AG08396 (cell line): ENCODE data around the gene LTB4R.

Source experiments
- DNase-seq: peaks from one replicate; pipeline ENCODE4 v3.0.0; 2012; ENCODE audit warnings: low spot score, mixed read lengths

Gene LTB4R

DNA sequence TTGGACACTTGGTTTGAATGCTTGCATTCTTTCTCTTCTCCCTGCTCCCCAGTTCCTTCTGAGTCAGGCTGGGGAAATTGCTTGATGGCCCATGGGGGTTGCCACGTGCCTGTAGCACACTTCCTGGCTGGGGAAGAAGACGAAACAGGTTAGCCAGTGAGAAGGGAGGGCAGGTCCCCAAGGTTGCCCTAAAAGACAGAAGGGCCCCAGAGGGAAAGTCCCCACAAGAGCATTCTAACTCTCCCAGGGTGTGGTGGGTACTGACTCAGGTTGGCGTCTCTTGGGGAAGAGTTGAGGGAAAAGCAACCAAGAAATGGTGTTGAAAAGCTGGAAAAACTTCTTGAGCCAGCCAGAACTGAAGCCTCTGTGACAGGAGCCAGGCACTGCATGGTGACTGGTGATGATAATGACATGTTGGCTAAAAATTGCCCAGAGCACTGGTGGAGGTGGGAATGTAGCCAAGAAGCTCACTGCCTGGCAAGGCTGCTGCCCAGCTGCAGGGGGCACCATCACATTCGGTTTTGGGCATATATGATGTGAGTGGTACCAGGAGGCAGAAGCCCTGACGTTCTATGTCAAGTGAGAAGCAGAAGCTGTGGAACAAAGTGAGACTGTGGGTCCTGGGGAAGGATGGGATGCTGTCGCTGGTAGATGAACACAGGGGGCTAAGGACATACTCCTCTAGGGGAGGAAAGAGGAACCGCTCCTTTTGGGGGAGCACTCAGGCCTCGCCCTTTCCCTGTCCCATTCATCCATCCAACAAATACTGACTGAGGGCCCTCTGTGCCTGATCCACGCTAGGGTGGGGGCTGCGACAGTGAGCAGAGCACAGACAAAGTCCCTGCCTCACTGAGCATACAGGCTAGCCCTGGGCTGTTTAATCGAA lies 31.8 kb upstream of the LTB4R start:
- DNase-seq: no peak

DNA sequence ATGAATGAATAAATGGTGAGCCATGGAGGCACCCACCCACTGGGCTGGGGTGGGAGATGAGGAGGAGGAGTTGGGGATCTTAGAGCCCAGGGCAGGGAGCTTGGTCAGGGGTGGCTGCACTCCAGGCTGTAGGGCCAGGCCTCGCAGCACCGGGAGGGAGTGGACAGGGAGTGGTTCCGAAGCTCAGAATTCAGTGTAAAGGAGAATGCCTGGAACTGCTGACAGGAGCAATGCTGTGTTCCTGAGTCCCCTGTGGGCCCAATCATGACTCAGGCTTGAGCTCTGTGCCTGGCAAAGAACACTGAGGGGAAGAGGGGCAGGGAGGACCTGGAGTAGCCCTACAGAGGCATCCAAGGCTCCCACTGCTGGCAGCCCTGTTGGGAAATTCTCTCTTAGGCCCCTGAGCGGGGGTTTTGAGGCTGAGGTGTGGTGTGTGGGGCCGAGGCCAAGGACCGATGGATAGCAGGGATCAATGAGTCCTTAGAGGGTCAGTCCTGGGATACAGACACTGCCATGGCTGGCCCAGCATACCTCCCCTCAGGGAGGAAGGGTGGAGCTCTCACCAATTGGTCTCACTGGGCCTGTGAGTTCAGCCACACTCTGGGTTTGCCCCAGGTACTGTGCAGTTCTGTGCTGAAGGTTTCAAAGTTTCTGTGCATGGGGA lies 30.4 kb upstream of the LTB4R start:
- DNase-seq: no peak

DNA sequence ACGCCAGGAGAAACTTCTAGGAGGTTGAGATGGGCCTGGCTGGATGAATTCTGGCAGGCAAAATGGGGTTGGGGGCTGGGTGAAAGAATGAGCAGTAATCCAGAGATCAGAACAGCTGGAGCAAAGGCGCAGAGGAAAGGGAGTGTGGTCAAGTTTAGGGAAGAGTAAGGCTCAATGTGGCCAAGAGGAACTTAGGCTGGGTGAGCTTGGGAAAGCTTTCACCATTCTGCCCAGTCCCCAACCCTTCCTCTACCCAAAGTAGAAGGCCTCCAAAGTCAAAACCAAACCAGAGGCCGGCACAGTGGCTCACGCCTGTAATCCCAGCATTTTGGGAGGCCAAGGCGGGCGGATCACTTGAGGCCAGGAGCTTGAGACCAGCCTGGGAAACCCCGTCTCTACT lies 29.7 kb upstream of the LTB4R start:
- DNase-seq: no peak

DNA sequence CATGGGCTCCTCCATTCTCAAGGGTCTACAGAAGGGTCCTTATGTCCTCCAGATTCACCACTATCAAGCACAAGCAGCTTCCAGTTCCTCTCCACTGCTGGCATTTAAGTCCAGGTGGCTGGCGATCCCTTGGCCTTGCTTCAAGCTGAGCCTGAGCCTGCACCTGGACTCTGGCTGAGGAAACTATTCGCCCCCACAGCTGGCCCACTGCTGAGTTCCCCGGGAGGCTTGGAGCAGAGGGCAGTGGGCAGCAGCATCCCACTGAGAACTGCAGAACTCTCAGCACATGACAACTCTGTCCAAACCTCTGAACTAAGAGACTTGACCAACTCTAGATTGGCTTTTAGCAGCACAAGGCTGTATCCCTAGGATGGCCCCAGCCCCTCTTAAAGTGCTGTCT lies 28.6 kb upstream of the LTB4R start:
- DNase-seq: no peak

DNA sequence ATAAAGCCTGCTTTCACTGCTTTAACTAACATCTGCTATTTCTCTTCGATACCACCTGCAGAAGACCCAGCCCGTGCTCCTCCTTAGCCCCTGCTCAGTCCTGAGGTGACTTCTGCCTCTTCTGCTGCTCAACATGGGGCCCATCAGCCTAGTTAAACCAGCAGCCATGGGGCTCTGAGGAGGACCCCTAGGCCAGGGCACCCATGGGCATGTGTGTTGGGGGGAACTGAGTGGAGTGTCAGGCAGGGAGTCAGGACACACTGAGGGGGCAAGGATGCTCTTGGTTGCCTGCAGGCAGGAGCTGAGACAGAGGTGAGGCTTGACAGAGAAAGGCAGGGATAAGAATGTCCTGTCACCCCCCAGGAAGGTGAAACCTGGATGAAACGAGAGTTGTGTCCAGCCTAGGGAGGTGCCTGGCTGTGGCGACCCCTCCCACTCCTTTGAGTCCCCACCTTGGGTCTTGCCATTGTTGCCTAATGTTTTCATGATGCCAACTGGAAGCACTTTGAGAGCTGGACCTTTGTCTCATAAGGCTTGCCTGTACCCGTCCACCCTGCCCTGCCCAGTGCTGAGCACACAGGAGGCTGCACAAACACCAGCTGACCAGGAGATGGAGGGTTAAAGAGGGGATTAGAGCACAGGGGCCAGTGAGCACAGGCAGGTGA lies 27.4 kb upstream of the LTB4R start:
- DNase-seq: no peak

DNA sequence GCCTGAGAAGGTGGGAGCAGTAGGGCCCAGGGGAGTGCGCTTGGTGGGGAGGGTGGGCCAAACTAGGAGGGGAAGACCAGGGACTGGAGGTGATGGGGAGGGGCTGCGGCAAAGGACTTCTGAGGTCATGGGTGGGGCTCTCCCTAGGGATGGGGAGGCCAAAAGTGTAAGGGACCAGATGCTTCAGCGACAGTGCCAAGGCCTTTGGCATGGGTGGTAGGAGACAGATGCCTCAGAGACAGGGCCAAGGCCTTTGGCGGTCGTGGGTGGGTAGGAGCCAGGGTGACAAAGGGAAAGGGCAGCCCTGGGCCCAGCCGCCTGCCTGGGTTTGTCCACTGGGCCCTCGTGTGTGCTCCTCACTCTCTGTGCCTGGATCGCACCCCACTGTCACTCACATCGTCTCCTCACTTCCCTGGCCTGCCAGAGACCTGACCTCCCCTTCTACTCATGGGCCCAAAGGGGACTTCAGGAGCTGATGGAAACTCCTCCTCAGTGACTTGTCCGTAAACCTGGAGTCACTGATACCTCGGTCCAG lies 26.7 kb upstream of the LTB4R start:
- no peak for DNase-seq

DNA sequence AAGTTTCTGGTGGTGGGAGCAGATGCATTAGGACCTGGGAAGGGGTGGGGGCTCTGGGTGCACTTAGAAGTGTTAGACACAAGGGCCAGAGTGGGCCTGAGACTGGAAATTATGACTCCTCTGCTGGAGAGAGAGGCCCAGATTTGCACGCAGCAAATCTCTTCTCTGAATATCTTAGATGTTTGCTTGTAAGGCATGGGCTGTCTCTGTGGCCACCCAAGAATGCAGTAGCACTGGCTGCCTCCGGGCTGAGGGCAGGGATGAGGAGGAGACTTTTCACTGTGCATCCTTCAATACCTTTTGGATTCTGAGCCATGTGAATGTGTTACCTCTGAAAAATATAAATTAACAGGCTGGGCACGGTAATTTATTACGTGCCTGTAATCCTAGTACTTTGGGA lies 26.0 kb upstream of the LTB4R start:
- DNase-seq: no peak

DNA sequence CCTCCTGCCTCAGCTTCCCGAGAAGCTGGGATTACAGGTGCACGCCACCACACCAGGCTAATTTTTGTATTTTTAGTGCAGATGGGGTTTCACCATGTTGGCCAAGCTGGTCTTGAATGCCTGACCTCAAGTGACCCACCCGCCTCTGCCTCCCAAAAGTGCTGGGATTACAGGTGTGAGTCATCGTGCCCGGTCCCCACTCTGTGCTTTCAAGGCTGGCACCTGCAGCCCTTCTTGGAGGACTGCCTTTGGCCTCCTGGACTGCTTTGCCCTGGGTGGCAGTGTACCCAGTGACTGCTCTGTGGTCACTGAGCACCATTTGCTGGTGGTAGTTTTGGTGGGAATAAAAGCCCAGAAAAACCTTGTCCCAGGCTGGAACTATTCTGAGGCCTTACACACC lies 24.3 kb upstream of the LTB4R start:
- DNase-seq: no peak

DNA sequence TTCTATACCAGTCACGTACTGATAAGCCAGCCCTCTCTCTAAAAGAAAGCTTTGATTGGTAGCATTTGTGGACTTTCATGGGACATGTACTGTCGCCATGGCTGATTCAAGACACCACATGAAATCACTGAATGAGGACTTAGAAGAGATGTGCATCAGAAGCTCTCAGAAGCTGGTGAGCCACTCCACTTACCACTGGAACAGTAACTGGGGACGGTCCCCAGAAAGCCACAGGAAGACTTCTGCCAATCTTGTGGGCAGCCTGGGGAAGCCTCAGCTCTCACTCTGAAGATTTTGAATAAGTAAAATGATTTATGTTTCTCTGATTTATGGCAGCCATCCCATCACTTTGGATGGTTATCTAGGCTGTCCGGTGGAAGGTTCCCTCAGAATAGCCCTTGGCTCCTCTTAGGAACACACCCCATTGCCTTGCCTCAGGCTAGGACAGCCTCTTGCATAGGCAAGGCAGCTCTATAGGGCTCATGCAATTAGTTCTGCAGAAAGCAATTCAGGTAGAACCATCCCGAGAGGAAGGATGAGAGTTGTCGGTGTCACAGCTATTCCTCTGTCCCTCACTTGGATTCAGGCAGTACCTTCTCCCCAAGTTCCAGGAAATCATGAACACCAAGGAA lies 21.5 kb upstream of the LTB4R start:
- DNase-seq: no peak

DNA sequence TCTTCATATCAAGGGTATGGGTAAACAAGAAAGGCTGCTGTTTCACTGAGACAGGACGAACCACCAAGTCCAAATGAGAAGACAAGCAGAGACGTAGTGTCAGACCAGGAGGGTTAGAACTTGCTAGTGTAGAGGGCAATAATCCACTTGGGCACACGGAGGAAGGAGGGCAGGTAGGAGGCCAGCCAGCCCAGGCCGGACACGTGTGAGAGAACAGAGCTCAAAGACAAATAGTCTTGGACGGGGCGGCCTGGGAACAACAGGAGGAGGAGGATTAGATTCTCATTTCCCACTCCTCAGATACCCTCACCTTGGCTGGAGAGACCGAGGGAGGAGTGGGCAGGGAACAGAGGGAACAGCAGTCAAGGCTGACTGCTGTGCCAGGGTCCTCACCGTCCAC lies 20.6 kb upstream of the LTB4R start:
- no peak for DNase-seq

DNA sequence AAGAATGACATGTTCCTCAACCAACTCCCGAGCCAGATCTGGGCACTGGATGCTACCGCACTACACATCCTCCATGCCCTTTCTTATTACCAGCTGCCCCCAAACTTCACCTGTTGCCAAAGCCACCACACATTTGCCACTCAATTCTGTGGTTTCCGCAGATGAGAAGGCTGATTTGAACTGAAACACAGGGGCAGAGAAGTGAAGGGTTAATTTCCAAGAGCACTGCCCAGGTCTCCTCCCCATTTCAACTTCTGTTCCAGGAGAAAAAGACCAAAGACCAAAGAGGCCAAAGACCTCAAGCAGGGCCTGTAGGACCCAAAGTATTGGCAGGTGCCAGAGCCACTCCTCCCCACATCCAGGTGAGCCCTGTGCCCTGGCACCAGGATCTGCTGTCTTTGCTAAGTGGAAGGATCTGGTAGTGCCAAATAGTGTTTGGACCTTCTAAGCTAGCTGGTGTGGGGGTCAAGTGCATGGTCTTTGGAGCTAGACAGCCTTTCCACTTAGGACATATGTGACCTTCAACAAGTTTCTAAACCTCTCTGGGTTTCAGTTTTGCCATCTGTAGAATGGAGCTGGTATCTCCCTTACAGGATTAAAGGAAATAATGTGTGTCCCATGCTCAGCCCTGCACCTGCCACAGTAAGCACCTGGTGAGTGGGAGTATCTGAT lies 19.7 kb upstream of the LTB4R start:
- DNase-seq: no peak

DNA sequence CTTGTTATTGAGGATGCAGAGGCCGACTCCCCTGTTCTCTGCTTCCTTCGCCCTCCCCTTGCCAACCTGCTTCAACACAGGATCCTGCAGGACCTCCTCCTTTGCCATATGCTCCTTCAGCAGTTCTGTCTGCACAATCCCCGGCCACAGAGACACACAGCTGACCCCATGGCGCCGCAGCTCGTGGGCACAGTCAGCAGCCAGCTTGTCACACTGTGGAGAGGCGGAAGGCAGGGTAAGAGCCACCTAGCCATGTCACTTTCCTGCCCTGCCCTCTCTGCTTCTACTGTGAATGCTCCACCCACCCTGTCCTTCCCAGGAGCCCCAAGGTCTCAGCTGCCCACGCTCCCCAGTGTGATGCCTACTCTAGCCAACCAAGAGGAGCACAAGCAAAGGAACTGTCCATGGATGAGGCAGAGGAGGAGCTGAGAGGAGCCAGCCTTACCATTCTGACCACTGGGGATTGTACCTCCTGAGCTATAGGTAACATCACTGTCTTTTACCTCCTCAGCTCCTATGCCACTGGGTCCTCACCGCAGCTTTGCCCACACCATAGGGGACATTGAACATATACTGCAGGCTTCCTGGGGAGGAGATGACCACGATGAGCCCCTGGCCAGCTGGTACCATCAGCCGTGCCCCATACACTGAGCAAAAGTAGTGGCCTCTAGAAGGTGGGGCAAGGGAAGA lies 19.0 kb upstream of the LTB4R start:
- no peak for DNase-seq

DNA sequence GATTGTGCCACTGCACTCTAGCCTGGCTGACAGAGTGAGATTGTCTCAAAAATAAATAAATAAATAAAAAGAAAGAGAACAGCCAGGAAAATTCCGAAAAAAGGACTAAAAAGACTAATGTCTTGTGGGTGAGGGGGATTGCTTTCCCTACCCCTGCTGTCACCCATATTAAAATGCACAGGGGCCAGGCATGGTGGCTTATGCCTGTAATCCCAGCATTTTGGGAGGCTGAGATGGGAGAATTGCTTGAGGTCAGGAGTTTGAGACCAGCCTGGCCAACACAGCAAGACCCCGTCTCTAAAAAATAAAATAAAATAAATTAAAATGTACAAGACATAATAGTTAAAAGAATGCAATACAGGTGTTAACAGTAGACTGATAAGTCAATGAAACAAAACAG lies 17.8 kb upstream of the LTB4R start:
- no peak for DNase-seq

DNA sequence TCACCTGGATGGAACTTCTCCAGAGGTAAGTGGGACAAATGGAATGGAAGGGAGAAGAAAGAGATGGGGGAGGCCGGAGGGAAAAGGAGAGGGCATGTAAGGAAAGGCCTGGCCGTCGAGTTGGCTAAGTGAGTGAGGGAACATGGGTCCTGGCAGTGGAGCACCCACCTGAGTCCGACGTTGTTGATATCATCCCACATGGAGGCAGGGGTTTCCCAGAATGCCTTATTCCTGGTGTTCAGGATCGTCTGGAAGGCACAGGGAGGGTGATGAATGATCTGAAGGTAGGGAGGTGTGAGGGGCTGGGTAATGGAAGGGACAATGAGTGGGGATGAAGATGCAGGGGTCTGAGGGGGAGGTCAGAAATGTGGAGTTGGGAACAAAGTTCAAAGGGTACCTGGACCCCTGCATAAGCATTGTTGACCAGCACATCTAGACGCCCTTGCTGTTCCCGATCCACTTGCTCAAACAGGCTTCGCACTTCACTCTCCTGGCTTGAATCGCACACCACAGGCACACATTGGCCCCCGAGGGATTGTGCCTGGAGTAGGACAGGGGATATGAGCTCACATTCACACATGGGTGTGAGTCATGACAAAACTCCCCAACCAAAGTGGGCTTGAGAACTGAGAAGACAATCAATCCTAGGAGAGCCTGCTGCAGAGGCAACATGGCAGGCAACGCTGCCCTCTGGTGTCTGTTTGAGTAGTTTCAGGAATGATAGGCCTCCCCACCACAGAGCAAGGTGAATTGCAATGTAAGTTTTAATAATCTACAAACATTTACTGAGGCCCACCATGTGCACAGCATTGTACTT lies 14.8 kb upstream of the LTB4R start:
- DNase-seq: peak; percentile 89

DNA sequence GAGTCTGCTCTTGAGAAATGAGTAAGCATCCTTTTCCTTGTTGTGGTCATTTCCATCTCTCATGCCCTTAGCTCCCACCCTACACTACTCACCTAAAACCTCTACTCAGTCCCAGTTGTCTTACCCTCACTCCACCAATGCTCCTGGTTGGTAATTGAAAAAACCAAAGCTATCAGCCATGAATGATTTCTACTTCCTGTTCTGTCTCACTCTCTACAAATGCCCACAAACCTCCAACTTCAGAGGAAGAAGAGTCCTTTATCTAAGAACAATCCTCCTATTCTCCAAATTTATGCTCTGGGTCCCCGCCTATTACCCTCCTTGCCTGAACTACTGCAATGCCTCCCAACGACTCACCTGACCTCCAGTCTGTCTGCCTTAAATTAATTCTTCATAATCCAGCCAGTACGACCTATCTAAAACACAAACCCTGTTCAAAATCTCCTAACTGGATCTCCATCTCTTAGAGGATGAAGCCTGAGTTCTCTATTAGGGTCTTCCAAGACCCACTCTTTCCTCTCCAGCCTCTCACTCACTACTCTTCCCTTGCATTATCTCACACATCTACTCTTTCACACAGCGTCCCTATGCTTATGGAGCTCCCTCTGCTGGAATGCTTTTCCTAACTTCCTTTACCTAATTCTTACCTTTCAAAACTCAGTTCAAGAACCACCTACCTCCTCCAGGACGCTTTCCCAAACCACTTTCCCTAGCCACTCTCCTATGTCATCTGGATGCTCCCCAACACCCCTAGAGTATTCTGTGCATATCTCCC lies 13.9 kb upstream of the LTB4R start:
- DNase-seq: no peak

DNA sequence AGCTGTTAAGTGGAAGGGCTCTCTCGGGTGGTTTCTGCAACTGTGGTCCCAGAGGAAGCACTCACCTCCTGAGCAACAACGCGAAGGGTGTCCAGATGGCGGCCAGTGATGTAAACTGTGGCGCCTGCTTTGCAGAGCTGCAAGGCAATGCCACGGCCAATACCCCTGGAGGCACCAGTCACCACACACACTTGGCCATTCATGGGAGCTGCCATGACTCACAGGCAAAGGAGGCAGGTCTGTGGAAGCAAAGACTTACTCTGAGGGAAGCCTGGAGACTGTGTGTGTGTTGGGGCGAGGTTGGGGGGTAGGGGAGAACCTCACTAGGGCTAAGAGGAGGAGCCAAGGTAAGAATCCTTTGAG lies 12.4 kb upstream of the LTB4R start:
- DNase-seq: peak; percentile 87

DNA sequence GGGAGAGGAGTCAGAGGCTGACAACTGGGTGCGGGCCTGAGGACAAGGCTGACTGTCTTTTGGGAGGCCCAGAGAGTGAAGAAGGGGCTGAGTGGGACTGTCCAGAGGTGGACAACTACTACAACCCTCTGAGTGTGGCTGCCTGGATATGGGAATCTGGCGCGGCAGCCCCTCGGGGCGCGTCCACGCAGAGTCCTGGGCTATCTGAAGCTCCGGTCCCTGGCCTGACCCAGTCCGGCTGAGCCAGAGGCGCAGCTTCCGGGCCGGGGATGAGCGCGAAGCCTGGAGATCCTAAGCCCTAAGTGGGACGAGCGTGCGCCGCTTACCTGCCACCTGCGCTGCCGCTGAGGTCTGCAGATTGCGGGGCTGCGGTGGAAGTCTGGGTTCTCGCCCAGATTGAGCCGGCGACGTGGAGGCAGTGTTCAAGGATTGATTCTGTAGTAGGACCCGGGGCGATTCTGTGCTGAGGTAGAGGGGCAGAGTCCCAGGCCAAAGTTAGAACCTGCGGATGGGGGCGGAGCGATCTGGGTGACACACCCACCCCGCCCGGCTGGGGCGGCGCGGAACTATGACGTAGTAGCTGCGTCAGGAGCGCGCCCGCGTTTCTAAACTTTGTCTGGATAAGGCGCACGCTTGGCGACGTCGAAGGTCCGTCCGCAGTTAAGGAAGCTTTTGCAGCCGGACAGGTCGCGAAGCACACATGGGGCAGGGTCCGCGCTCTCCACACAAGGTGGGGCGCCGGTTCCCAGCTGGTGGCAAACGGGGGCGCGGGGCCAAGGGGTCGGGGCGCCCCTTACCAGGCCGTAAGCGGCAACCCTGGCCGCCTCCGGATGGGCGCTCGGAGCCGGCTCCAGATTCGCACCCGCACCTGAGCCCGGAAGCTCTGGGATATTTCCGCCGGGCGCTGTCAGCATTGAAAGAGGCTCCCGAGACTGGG lies 11.8 kb upstream of the LTB4R start, which contains the start of the genes DHRS1 and NOP9:
Gene DHRS1 (minus strand): TSS at position 526 of the 937 bp plus-strand sequence. CDS start 674 bp downstream, outside the sequence.
Gene NOP9 (plus strand): TSS at position 596 of the 937 bp plus-strand sequence. CDS start 105 bp downstream, at position 701.
- peak; percentile 96 for DNase-seq

DNA sequence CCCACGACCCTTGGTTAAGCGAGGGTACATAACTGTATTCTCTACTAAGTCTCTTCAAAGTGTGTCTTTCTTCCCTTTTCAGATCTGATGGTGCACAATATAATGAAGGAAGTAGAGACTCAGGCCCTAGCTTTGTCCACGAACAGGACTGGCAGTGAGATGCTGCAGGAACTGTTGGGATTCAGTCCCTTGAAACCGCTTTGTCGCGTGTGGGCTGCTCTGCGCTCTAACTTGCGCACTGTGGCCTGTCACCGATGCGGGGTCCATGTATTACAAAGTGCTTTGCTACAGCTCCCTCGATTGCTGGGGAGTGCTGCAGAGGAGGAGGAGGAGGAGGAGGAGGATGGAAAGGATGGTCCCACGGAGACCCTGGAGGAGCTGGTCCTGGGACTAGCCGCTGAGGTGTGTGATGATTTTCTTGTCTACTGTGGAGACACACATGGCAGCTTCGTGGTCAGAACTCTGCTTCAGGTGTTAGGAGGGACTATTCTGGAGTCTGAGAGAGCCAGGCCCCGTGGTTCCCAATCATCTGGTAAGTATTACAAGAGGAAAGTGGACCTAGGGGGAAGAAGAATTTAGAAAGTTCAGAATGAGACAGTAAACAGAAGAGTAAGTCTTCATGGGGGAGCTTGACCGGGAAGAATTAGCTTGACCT lies 10.8 kb upstream of the LTB4R start:
- no peak for DNase-seq
